Adipocyte (in vitro differentiated cells): ENCODE data around the gene INHBA.
A peak's percentile ranks its signal among the peaks of the same experiment; 100 is the strongest.

ENCODE experiments used
- DNase-seq: peaks from one replicate; pipeline ENCODE4 v3.0.0-alpha.2; 2015; ENCODE audit warnings: low read depth
- H3K27me3 ChIP-seq: replicated peaks from 2 replicates; pipeline ENCODE4 v1.7.0; 2013; ENCODE audit warnings: mild to moderate bottlenecking, low read length, moderate library complexity; ENCODE audit not compliant: control insufficient read depth, insufficient read depth
- H3K36me3 ChIP-seq: 2 replicates; pipeline ENCODE4 v1.7.0; 2013; ENCODE audit warnings: low read length, mild to moderate bottlenecking, moderate library complexity; ENCODE audit not compliant: control insufficient read depth, insufficient read depth, severe bottlenecking
- H3K4me1 ChIP-seq: 2 replicates; pipeline ENCODE4 v1.7.0; 2013; ENCODE audit warnings: mild to moderate bottlenecking, low read length, moderate library complexity; ENCODE audit not compliant: control insufficient read depth, insufficient read depth
- H3K4me3 ChIP-seq: 2 replicates; pipeline ENCODE4 v1.7.0; 2013; ENCODE audit warnings: mild to moderate bottlenecking, low read length, moderate library complexity
- H3K9ac ChIP-seq: 2 replicates; pipeline ENCODE4 v1.7.0; 2013; ENCODE audit warnings: mild to moderate bottlenecking, low read length, moderate library complexity
- H3K9me3 ChIP-seq: 2 replicates; pipeline ENCODE4 v1.7.0; 2013; ENCODE audit warnings: mild to moderate bottlenecking, low read length, moderate library complexity; ENCODE audit not compliant: control insufficient read depth

The INHBA gene

GRCh38 chr7:41702635-41703371, at the start of gene INHBA:
INHBA (minus strand) TSS chr7:41703090; CDS start chr7:41700374, 2,716 bp downstream.
- no peaks in the 10 kb centered on the region for H3K9me3 ChIP-seq
- H3K36me3 ChIP-seq: no peaks in the 10 kb centered on the region
- H3K27me3 ChIP-seq: no peaks in the 10 kb centered on the region
- peaks cover 29% of the 10 kb centered on the region for H3K4me1 ChIP-seq
- H3K9ac ChIP-seq: no peak within 1 kb of the TSS
- H3K4me3 ChIP-seq: no peak within 1 kb of the TSS
- peak; percentile 89 for DNase-seq

DNA sequence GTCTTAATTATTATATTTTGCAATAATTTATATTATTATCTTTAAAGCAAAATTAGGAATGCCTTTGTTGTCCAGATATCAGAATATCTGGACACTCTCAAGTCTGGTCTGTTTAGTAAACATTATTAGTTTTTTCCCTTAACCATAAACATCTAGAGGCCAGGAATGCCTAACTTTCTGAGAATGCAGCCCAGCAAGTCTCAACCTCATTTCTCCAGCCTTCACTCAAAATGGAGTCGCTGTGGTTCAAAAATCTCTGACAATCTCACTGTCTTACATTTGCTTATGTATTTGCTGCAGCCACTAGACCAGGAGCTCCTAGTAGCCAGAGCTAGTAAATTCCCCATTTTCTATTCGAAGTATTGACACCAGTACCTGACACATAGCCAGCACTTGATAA, 49.7 kb upstream of the INHBA start:
- H3K9me3 ChIP-seq: peaks cover 43% of the 10 kb centered on the region
- DNase-seq: no peak

DNA sequence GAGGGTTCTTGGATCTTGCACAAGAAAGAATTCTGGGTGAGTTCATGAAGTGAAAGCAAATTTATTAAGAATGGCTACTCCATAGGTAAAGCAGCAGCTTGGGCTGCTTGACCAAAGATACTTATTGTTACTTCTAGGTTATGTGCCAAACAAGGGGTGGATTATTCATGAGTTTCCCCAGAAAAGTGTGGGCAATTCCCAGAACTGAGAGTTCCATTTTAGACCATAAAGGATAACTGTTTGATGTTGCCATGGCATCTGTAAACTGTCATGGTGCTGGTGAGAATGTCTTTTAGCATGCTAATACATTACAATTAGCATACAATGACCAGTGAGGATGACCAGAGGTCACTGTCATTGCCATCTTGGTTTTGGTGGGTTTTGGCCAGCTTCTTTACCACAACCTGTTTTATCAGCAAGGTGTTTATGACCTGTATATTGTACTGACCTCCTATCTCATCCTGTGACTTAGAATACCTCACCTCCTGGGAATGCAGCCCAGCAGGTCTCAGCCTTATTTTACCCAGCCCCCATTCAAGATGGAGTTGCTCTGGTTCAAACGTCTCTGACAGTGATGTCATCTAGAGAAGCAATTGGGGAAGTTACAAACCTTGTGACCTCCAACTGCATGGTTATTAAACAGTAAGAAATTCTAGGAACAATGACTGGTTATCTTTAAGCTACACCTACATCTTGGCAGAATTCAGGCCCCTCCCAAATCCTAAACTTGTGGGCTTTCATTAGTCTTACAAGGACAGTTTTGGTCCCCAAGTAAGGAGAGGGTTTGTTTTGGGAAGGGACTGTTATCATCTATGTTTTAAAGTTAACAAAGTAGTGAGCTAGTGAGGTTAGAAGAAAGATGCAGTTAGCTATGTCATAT, 48.0 kb upstream of the INHBA start:
- no peak for DNase-seq

More for the DNA sequence above, 49.7 kb upstream of the INHBA start:
- Histone ChIP-seq H3K4me3 (no peak overlapping the region), H3K27me3 (no peaks in the 10 kb centered on the region), H3K9ac (no peak overlapping the region), H3K36me3 (no peaks in the 10 kb centered on the region), H3K4me1 (no peaks in the 10 kb centered on the region)

GRCh38 chr7:41747961-41748360, 45.1 kb upstream of the INHBA start:
- Histone ChIP-seq H3K9ac (no peak overlapping the region), H3K36me3 (no peaks in the 10 kb centered on the region), H3K9me3 (peaks cover 12% of the 10 kb centered on the region), H3K27me3 (no peaks in the 10 kb centered on the region), H3K4me1 (no peaks in the 10 kb centered on the region), H3K4me3 (no peak overlapping the region)
- DNase-seq: no peak

More for the DNA sequence above, 48.0 kb upstream of the INHBA start:
- Histone ChIP-seq H3K9ac (no peak overlapping the region), H3K4me1 (no peaks in the 10 kb centered on the region), H3K36me3 (no peaks in the 10 kb centered on the region), H3K27me3 (no peaks in the 10 kb centered on the region), H3K4me3 (no peak overlapping the region), H3K9me3 (peaks cover 29% of the 10 kb centered on the region)

DNA sequence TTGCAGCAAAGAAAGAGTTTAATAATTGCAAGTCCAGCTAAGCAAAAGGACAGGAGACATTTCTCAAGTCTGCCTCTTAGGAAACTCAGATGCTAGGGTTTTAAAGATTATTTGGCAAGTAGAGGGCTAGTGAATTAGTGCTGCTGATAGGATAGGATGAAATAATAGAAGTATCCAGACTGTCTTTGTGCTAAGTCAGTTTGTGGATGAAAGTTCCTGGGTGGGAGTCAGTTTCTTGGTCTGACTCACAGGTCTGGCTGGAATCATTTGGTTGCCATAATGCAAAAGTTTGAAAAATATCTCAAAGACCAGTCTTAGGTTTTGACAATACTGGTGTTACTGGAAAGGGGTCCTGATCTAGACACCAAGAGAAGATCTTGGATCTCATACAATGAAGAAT, 42.6 kb upstream of the INHBA start:
- Histone ChIP-seq H3K4me1 (no peaks in the 10 kb centered on the region), H3K36me3 (no peaks in the 10 kb centered on the region), H3K27me3 (no peaks in the 10 kb centered on the region), H3K9me3 (peaks cover 30% of the 10 kb centered on the region), H3K4me3 (no peak overlapping the region), H3K9ac (no peak overlapping the region)
- DNase-seq: no peak

DNA sequence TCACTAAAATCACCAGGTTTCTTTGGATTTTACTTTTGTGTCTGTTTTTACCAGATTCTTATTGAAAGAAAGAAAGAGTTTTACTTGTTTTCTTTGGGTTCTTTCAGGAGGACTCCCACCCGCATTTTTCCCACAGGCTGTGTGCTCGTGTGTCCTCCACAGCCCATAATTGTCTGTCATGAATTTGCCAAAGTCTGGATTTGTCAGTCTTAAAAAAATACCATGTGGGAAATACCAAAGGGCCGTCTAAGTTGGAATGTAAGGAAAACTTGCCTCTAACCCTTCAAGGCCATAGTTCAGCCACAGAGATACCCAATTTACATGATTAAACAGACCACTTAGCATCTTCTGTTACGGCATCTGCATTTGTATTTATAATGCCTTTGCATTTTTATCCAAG, 41.3 kb upstream of the INHBA start:
- Histone ChIP-seq H3K4me1 (no peaks in the 10 kb centered on the region), H3K4me3 (no peak overlapping the region), H3K9me3 (peaks cover 29% of the 10 kb centered on the region), H3K9ac (no peak overlapping the region), H3K36me3 (no peaks in the 10 kb centered on the region), H3K27me3 (no peaks in the 10 kb centered on the region)
- no peak for DNase-seq

- DNase-seq: no peak
- H3K9me3 ChIP-seq: peaks cover 24% of the 10 kb centered on the region
- no peaks in the 10 kb centered on the region for H3K36me3 ChIP-seq
- no peak overlapping the region for H3K9ac ChIP-seq
- no peak overlapping the region for H3K4me3 ChIP-seq
- no peaks in the 10 kb centered on the region for H3K4me1 ChIP-seq
- no peaks in the 10 kb centered on the region for H3K27me3 ChIP-seq
Observed at GRCh38 chr7:41742401-41743020, 39.6 kb upstream of the INHBA start.

- DNase-seq: no peak
- H3K9me3 ChIP-seq: peaks cover 24% of the 10 kb centered on the region
- H3K27me3 ChIP-seq: no peaks in the 10 kb centered on the region
Observed at GRCh38 chr7:41738806-41739205, 35.9 kb upstream of the INHBA start.

GRCh38 chr7:41738336-41738735, 35.4 kb upstream of the INHBA start:
- no peak for DNase-seq
- Histone ChIP-seq H3K4me1 (peaks cover 4% of the 10 kb centered on the region), H3K36me3 (no peaks in the 10 kb centered on the region), H3K4me3 (no peak overlapping the region), H3K9me3 (peaks cover 22% of the 10 kb centered on the region), H3K27me3 (no peaks in the 10 kb centered on the region), H3K9ac (no peak overlapping the region)

More at GRCh38 chr7:41738806-41739205, 35.9 kb upstream of the INHBA start:
- H3K4me1 ChIP-seq: peaks cover 4% of the 10 kb centered on the region
- H3K36me3 ChIP-seq: no peaks in the 10 kb centered on the region
- H3K9ac ChIP-seq: no peak overlapping the region
- H3K4me3 ChIP-seq: no peak overlapping the region

DNA sequence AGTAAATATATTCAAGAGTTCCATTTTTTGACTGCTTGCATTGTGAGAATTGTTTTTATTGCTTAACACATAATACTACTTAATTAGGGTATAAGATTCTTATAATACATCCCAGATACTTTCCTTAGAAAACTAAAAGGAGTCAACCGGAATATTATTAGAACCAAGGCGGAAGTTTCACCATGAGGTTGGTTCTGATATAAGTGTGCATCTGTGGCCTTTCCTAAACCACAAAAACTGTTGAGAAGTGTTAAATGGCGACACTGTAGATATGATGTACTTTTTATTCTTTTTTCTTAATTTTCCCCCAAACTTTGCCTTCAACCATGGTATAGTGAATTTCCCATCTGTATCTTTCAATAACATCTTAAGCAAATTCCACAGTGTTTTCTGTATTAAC, 32.3 kb upstream of the INHBA start:
- no peak overlapping the region for H3K4me3 ChIP-seq
- H3K27me3 ChIP-seq: no peaks in the 10 kb centered on the region
- no peak for DNase-seq
- no peaks in the 10 kb centered on the region for H3K9me3 ChIP-seq
- peaks cover 4% of the 10 kb centered on the region for H3K4me1 ChIP-seq
- no peaks in the 10 kb centered on the region for H3K36me3 ChIP-seq
- H3K9ac ChIP-seq: no peak overlapping the region

- H3K36me3 ChIP-seq: no peaks in the 10 kb centered on the region
- no peaks in the 10 kb centered on the region for H3K9me3 ChIP-seq
- DNase-seq: no peak
- no peak overlapping the region for H3K4me3 ChIP-seq
- no peaks in the 10 kb centered on the region for H3K27me3 ChIP-seq
- H3K9ac ChIP-seq: no peak overlapping the region
- H3K4me1 ChIP-seq: peaks cover 4% of the 10 kb centered on the region
Observed at GRCh38 chr7:41732843-41733306, 30.0 kb upstream of the INHBA start.
